Measurements from ENCODE around the gene PDPK1. TPM values are rescaled to one million over a fixed set of nuclear protein-coding genes. Genes with fewer than 3 reads are reported as not detected.

PDPK1 gene
- total RNA-seq, 1 experiment from 2014 or later: 32.3 TPM

DNA sequence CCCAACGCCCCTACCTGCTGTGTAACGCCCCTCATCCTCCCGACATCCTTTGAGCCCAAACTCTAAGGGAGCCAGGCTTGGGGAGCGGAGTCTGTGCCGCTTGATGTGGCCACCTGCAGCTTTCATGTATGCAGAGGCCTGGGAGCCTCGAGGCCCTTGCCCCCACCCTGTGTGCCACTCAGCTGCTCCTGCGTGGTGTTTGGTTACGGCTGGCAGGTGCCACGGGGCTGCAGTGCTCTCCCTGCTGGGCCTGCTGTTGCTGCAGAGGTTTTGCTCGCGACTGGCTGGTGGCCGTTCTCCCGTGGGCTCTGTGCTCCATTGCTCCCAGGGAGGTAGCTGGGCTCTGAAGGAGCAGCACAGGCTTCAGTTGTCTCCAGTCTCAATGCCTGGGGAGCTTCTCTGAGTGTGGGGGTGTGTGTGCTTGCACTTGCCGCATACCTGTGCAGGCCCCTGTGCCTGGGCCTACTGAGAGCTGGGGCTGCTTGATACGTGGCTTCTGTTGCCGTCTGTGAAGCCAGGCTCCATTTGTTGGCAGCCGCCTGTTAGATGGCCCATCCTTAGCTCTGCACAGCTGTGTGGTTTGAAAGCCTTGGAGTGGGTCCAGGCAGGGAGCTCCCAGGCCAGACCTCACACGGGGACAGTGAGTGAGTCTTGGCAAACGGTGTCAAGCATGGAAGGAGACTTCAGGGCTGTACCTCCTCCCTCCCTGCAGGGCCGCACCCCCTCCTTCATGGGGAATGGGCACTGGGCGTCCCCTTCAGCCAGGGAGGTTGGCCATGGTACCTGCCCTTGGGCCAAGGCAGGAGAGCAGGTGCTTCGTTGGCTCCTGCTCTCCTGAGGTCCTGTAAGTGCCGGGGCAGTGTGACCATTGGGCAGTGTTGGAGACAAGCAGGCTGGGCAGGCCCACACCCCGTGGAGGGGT lies 47.2 kb downstream of the PDPK1 start:
- intact Hi-C loops (cut with micrococcal nuclease): no loop called here
- Mint-ChIP-seq H3K4me3 (ENCODE audit: unreplicated experiment) (no peak overlapping the region), H3K27ac (ENCODE audit: low read depth, unreplicated experiment) (no peak overlapping the region), H3K4me1 (ENCODE audit: insufficient read depth, unreplicated experiment) (no peaks in the 10 kb centered on the region), H3K36me3 (ENCODE audit: insufficient read depth, unreplicated experiment) (peaks cover 37% of the 10 kb centered on the region), H3K27me3 (ENCODE audit: insufficient read depth, unreplicated experiment) (no peaks in the 10 kb centered on the region), H3K9me3 (ENCODE audit: unreplicated experiment) (no peaks in the 10 kb centered on the region)
- POLR2A ChIA-PET: no interaction called here
- no peak for TF ChIP-seq CTCF (IDR thresholded peaks at IDR 0.05; ENCODE audit: unreplicated experiment)
- no peak for DNase-seq (ENCODE audit: unreplicated experiment)
- BruUV-seq (replicated peaks): no TSS peak
- CTCF ChIA-PET: no interaction called here

GRCh38 chr16:2585651-2586081 lies 47.8 kb downstream of the PDPK1 start:
- POLR2A ChIA-PET: no interaction called here
- H3K27ac Mint-ChIP-seq (ENCODE audit: low read depth, unreplicated experiment): no peak overlapping the region
- no peaks in the 10 kb centered on the region for H3K9me3 Mint-ChIP-seq (ENCODE audit: unreplicated experiment)
- no peak overlapping the region for H3K4me3 Mint-ChIP-seq (ENCODE audit: unreplicated experiment)
- no TSS peak for BruUV-seq (replicated peaks)
- no peaks in the 10 kb centered on the region for H3K4me1 Mint-ChIP-seq (ENCODE audit: insufficient read depth, unreplicated experiment)
- intact Hi-C loops (cut with micrococcal nuclease): no loop called here
- no peaks in the 10 kb centered on the region for H3K27me3 Mint-ChIP-seq (ENCODE audit: insufficient read depth, unreplicated experiment)
- DNase-seq (ENCODE audit: unreplicated experiment): no peak
- H3K36me3 Mint-ChIP-seq (ENCODE audit: insufficient read depth, unreplicated experiment): peaks cover 43% of the 10 kb centered on the region
- CTCF ChIA-PET: no interaction called here
- TF ChIP-seq CTCF (IDR thresholded peaks at IDR 0.05; ENCODE audit: unreplicated experiment): no peak

DNA sequence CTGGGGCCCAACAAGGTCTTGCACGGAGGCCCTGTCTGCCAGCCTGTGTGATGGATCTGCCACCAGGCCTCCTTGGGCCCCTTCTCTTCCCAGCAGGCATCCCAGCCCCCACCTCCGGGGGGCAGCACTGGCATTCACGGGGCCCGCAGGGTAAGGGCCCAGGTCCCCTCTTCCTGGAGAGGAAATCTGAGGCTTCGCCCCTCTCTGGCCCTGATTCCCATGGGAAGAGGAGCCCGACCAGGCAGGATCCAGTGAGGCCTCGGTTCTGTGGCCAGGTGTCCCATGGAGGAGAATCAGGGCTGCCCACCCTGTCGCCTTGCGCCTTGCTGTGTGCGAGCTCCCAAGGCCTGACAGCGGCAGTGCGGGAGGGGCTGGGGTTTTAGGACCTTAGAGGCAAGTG lies 48.4 kb downstream of the PDPK1 start:
- POLR2A ChIA-PET: no interaction called here

More for the DNA sequence above, 48.4 kb downstream of the PDPK1 start:
- Mint-ChIP-seq H3K4me1 (ENCODE audit: insufficient read depth, unreplicated experiment) (no peaks in the 10 kb centered on the region), H3K4me3 (ENCODE audit: unreplicated experiment) (no peak overlapping the region), H3K27me3 (ENCODE audit: insufficient read depth, unreplicated experiment) (no peaks in the 10 kb centered on the region), H3K27ac (ENCODE audit: low read depth, unreplicated experiment) (no peak overlapping the region), H3K9me3 (ENCODE audit: unreplicated experiment) (no peaks in the 10 kb centered on the region), H3K36me3 (ENCODE audit: insufficient read depth, unreplicated experiment) (peaks cover 43% of the 10 kb centered on the region)
- intact Hi-C loops (cut with micrococcal nuclease): no loop called here
- CTCF ChIA-PET: no interaction called here
- BruUV-seq (replicated peaks): no TSS peak
- no peak for DNase-seq (ENCODE audit: unreplicated experiment)
- TF ChIP-seq CTCF (IDR thresholded peaks at IDR 0.05; ENCODE audit: unreplicated experiment): no peak

Data from MCF 10A (cell line).